Gastroesophageal sphincter (tissue), 3 donors: ENCODE results near the gene ZNHIT6.

Experiments used
- POLR2A ChIP-seq, 2 donors: fragments of 450-650 bp; IDR thresholded peaks; one replicate each; pipeline ENCODE4 v1.6.1; 2017; ENCODE audit warnings: antibody characterized with exemption in 2 of 2, mild to moderate bottlenecking in 2 of 2, moderate library complexity in 1 of 2
- TF ChIP-seq, protein P1 (sequence below), 4 experiments: fragments of 200-600 bp in 2 of 4; fragments of 450-650 bp in 2 of 4; sonication (generic) in 1 of 4; IDR thresholded peaks; one replicate each; pipeline ENCODE4 v1.5.1; 2017 to 2019; ENCODE audit warnings: antibody characterized with exemption in 4 of 4, mild to moderate bottlenecking in 2 of 4, moderate library complexity in 2 of 4

DNA sequence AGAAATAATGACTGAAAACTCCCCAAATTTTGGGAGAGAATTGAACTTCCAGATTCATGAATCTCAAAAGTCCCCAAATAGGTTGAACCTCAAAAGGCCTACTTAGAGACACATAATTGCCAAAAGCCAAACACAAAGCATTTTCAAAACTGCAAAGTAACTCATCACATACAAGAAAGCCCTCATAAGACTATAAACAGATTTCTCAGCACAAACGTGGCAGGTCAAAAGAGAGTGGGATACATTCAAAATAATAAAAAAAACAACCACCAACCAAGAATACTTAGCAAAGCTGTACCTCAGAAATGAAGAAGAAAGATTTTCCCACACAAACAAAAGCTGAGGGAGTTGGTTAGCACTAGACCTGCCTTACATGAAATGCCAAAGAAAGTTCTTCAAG is 69.8 kb downstream of the ZNHIT6 start:
- TF ChIP-seq, protein P1, sequence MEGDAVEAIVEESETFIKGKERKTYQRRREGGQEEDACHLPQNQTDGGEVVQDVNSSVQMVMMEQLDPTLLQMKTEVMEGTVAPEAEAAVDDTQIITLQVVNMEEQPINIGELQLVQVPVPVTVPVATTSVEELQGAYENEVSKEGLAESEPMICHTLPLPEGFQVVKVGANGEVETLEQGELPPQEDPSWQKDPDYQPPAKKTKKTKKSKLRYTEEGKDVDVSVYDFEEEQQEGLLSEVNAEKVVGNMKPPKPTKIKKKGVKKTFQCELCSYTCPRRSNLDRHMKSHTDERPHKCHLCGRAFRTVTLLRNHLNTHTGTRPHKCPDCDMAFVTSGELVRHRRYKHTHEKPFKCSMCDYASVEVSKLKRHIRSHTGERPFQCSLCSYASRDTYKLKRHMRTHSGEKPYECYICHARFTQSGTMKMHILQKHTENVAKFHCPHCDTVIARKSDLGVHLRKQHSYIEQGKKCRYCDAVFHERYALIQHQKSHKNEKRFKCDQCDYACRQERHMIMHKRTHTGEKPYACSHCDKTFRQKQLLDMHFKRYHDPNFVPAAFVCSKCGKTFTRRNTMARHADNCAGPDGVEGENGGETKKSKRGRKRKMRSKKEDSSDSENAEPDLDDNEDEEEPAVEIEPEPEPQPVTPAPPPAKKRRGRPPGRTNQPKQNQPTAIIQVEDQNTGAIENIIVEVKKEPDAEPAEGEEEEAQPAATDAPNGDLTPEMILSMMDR (IDR thresholded peaks at IDR 0.05) = no peak
- TF ChIP-seq POLR2A (IDR thresholded peaks at IDR 0.05) = no peak
